Activated B cell treated with CpG ODN at 0.5 μM for 24 hours (primary cell): ENCODE measurements around the gene CNN2. TPM values are rescaled to one million over a fixed set of nuclear protein-coding genes. Genes with fewer than 3 reads are reported as not detected.

Experiments
- ATAC-seq: fragments of 200-7000 bp; cut with Tn5 transposase; one replicate; pipeline ENCODE4 v1.10.0; 2021; ENCODE audit warnings: low read depth, mild to moderate bottlenecking, moderate library complexity
- CTCF ChIA-PET: fragments of 350-600 bp; sonication (Branson Sonifier 250); formaldehyde crosslinking; loops from one replicate; lab custom pipeline; 2021; ENCODE audit warnings: antibody characterized with exemption; lab: Charles Lee
- POLR2A ChIA-PET: fragments of 350-600 bp; sonication (Branson Sonifier 250); formaldehyde crosslinking; loops from one replicate; lab custom pipeline; 2021; ENCODE audit warnings: antibody characterized with exemption; lab: Charles Lee
- DNase-seq: peaks from one replicate; pipeline ENCODE4 v3.0.0; 2022
- H3K27ac Mint-ChIP-seq: one replicate; pipeline ENCODE4 v1.8.0; 2020; ENCODE audit warnings: mixed read lengths
- H3K27me3 Mint-ChIP-seq: one replicate; pipeline ENCODE4 v1.8.0; 2021; ENCODE audit warnings: mixed read lengths
- H3K36me3 Mint-ChIP-seq: one replicate; pipeline ENCODE4 v1.8.0; 2021; ENCODE audit warnings: low read depth, mixed read lengths
- H3K4me1 Mint-ChIP-seq: one replicate; pipeline ENCODE4 v1.8.0; 2021; ENCODE audit warnings: mixed read lengths
- H3K4me3 Mint-ChIP-seq: one replicate; pipeline ENCODE4 v1.8.0; 2020; ENCODE audit warnings: mild to moderate bottlenecking, mixed read lengths
- H3K9me3 Mint-ChIP-seq: one replicate; pipeline ENCODE4 v1.8.0; 2020; ENCODE audit warnings: mixed read lengths
- intact Hi-C: fragments of 100-400 bp; cut with micrococcal nuclease; formaldehyde crosslinking; loops from one replicate; pipeline ENCODE4 v1.15.1; 2024
- total RNA-seq: library from RNA; stranded (reverse); gene quantifications from 2 replicates; pipeline ENCODE4 v1.2.3, GENCODE V29; 2022
- TF ChIP-seq, protein P1 (sequence below): fragments of 200-600 bp; IDR thresholded peaks from one replicate; pipeline ENCODE4 v1.8.0; 2022; ENCODE audit warnings: antibody characterized with exemption, mild to moderate bottlenecking

Gene CNN2
- total RNA-seq, 1 donor from 2014 or later: 352 TPM

DNA sequence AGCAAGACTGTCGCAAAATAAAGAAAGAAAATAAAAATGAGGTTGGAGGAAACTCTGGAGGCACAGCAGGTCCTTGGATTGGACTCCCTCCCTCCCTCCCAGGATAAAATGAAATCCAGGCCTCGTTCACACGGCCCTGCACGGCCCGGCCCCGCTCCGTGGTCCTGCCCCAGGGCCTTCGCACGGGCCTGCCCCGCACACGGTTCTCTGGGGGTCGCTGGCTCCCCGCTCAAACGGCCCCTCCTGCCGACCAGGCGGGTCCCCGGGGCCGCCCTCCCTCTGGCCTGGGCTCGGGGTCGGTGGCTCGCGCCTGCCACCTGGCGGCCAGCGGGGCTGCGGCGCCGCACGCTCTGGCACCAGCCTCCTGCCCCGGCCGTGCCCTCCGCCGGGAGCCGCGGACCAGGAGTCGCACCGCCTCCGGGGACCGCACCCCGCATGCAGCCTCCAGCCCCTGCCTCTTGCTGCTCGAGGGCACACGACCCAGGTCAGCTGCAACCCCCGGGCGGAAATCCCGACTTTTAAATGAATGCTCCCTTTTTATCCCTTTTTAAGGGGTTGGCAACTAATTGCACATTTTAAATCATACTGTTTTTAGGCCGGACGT lies 43.7 kb upstream of the CNN2 start:
- ChIA-PET CTCF (interaction anchor here (2.0 to 4.5 kb wide), 3 partner anchors 59 to 119 kb away, joined by 5 to 37 read pairs (median 34); no protein-coding TSS in a partner anchor), POLR2A (interaction anchor here (1.9 to 5.7 kb wide), 3 partner anchors 35 to 64 kb away, joined by 8 to 67 read pairs (median 10); partner anchors contain the start of gene ARID3A)
- no peak overlapping the region for H3K4me3 Mint-ChIP-seq
- intact Hi-C loops: loop anchor here (1.0 to 2.0 kb wide), 2 partner anchors 36 to 61 kb away; no protein-coding TSS in a partner anchor
- H3K4me1 Mint-ChIP-seq: peaks cover 19% of the 10 kb centered on the region
- H3K9me3 Mint-ChIP-seq: no peaks in the 10 kb centered on the region
- H3K27ac Mint-ChIP-seq: no peak overlapping the region
- no peaks in the 10 kb centered on the region for H3K27me3 Mint-ChIP-seq
- DNase-seq (peak; percentile 89), ATAC-seq (peak; percentile 70)
- TF ChIP-seq, protein P1, sequence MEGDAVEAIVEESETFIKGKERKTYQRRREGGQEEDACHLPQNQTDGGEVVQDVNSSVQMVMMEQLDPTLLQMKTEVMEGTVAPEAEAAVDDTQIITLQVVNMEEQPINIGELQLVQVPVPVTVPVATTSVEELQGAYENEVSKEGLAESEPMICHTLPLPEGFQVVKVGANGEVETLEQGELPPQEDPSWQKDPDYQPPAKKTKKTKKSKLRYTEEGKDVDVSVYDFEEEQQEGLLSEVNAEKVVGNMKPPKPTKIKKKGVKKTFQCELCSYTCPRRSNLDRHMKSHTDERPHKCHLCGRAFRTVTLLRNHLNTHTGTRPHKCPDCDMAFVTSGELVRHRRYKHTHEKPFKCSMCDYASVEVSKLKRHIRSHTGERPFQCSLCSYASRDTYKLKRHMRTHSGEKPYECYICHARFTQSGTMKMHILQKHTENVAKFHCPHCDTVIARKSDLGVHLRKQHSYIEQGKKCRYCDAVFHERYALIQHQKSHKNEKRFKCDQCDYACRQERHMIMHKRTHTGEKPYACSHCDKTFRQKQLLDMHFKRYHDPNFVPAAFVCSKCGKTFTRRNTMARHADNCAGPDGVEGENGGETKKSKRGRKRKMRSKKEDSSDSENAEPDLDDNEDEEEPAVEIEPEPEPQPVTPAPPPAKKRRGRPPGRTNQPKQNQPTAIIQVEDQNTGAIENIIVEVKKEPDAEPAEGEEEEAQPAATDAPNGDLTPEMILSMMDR: peak; percentile 70
- peaks cover 22% of the 10 kb centered on the region for H3K36me3 Mint-ChIP-seq

DNA sequence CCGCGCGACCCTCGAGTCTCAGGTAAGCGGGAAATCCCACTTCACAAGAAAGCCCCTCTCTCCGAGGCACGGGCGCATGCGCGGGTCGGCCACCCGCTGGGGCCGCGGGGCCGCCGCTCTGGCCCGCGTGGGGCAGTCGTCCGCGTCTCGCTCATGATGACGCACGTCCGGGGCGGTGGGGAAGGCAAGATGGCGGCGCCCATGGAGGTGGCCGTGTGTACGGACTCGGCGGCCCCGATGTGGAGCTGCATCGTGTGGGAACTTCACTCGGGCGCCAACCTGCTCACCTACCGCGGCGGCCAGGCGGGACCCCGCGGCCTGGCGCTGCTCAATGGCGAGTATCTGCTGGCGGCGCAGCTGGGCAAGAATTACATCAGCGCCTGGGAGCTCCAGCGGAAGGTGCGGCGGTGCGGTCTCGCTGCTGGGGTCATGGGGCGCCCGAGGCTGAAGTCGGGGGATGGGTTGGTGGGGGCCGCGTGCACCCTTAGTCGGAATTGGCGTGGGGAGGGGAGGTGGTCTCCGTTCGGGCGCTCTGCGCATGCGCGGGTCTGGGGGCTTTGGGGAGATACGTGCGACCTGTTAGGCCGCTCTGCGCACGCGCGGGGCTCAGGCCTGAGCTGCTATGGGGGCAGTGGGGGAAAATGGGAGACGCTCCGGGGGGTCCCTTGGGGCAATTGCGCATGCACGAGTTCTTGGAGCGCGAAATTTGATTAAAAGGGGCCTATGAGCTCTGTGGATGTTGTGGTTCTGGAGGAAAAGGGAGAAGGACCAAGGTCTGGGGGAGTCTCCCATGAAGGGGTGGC lies 42.0 kb upstream of the CNN2 start, which contains the start of gene WDR18:
TSS of gene WDR18 (plus strand) at position 181 of the 803 bp plus-strand sequence. CDS start at position 190, 9 bp downstream.
- Mint-ChIP-seq H3K36me3 (peaks cover 32% of the 10 kb centered on the region), H3K4me1 (peaks cover 18% of the 10 kb centered on the region), H3K9me3 (no peaks in the 10 kb centered on the region), H3K4me3 (peak within 1 kb of the TSS; percentile 92), H3K27me3 (no peaks in the 10 kb centered on the region), H3K27ac (peak within 1 kb of the TSS; percentile 89)
- peak; percentile 89 for DNase-seq
- intact Hi-C loops: loop anchor here (1.0 kb wide), 5 partner anchors 17 to 256 kb away; partner anchors contain the start of genes RNU6-2 and TMEM259
- peak; percentile 89 for ATAC-seq
- TF ChIP-seq, protein P1: no peak
- ChIA-PET CTCF (interaction anchor here (0.7 to 4.5 kb wide), 13 partner anchors 12 to 260 kb away, joined by 3 to 34 read pairs (median 4); partner anchors contain the start of gene CFD), POLR2A (interaction anchor here (0.6 to 5.7 kb wide), 44 partner anchors 8 to 321 kb away, joined by 3 to 67 read pairs (median 5); partner anchors contain the start of genes ABCA7, ARHGAP45, ARID3A and ATP5F1D)

DNA sequence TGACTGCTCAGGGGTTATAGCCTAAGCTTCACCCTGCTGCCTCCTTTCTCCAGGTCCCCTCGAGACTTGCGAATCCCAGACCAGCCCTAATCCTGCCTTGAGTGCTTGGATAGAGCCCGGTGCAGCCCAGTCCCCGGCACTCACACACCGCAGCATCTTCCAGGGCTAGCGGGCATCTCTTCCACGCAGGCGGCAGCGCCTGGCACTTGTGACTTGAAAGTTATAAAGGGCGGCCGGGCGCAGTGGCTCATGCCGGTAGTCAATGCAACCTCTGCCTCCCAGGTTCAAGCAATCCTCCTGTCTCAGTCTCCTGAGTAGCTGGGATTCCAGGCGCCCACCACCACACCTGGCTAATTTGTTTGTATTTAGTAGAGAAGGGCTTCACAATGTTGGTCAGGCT lies 40.3 kb upstream of the CNN2 start:
- Mint-ChIP-seq H3K9me3 (no peaks in the 10 kb centered on the region), H3K36me3 (peaks cover 40% of the 10 kb centered on the region), H3K27me3 (no peaks in the 10 kb centered on the region), H3K27ac (no peak overlapping the region), H3K4me3 (peak overlapping the region; percentile 92), H3K4me1 (peaks cover 17% of the 10 kb centered on the region)
- ChIA-PET POLR2A (no interaction called here), CTCF (no interaction called here)
- ATAC-seq: no peak
- TF ChIP-seq, protein P1: no peak
- no peak for DNase-seq
- intact Hi-C loops: no loop called here

GRCh38 chr19:988081-988480 lies 38.3 kb upstream of the CNN2 start:
- Mint-ChIP-seq H3K9me3 (no peaks in the 10 kb centered on the region), H3K27ac (no peak overlapping the region), H3K27me3 (no peaks in the 10 kb centered on the region), H3K4me3 (no peak overlapping the region), H3K36me3 (peaks cover 47% of the 10 kb centered on the region), H3K4me1 (peaks cover 16% of the 10 kb centered on the region)
- intact Hi-C loops: no loop called here
- ChIA-PET POLR2A (interaction anchor here (0.5 kb wide), 1 partner anchor 126 kb away, joined by 6 read pairs; no protein-coding TSS in a partner anchor), CTCF (no interaction called here)
- ATAC-seq (no peak), DNase-seq (no peak)
- TF ChIP-seq, protein P1: no peak
